ENCODE measurements around the gene ANXA11.

The ANXA11 gene

GRCh38 chr10:80153460-80153859, 51.9 kb downstream of the ANXA11 start:
- H3K27ac ChIP-seq: no peak overlapping the region
- no peaks in the 10 kb centered on the region for H3K27me3 ChIP-seq
- TF ChIP-seq, protein P1, sequence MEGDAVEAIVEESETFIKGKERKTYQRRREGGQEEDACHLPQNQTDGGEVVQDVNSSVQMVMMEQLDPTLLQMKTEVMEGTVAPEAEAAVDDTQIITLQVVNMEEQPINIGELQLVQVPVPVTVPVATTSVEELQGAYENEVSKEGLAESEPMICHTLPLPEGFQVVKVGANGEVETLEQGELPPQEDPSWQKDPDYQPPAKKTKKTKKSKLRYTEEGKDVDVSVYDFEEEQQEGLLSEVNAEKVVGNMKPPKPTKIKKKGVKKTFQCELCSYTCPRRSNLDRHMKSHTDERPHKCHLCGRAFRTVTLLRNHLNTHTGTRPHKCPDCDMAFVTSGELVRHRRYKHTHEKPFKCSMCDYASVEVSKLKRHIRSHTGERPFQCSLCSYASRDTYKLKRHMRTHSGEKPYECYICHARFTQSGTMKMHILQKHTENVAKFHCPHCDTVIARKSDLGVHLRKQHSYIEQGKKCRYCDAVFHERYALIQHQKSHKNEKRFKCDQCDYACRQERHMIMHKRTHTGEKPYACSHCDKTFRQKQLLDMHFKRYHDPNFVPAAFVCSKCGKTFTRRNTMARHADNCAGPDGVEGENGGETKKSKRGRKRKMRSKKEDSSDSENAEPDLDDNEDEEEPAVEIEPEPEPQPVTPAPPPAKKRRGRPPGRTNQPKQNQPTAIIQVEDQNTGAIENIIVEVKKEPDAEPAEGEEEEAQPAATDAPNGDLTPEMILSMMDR (IDR thresholded peaks at IDR 0.05): no peak
- H3K4me3 ChIP-seq (ENCODE audit: low read depth in 1 of 2, low read length in 1 of 2): no peak overlapping the region
- no peaks in the 10 kb centered on the region for H3K9me3 ChIP-seq
- no peaks in the 10 kb centered on the region for H3K4me1 ChIP-seq (ENCODE audit: control insufficient read depth in 1 of 2, insufficient read depth in 1 of 2, low read depth in 1 of 2, low read length in 1 of 2)
- H3K36me3 ChIP-seq: peaks cover 96% of the 10 kb centered on the region

- Histone ChIP-seq H3K4me1 (ENCODE audit: control insufficient read depth in 1 of 2, insufficient read depth in 1 of 2, low read depth in 1 of 2, low read length in 1 of 2) (no peaks in the 10 kb centered on the region), H3K9me3 (no peaks in the 10 kb centered on the region), H3K27me3 (no peaks in the 10 kb centered on the region), H3K4me3 (ENCODE audit: low read depth in 1 of 2, low read length in 1 of 2) (no peak overlapping the region), H3K36me3 (peaks cover 96% of the 10 kb centered on the region), H3K27ac (no peak overlapping the region)
- TF ChIP-seq, protein P1 (IDR thresholded peaks at IDR 0.05): no peak
These were observed 52.5 kb downstream of the ANXA11 start for GRCh38 chr10:80152820-80153219.

DNA sequence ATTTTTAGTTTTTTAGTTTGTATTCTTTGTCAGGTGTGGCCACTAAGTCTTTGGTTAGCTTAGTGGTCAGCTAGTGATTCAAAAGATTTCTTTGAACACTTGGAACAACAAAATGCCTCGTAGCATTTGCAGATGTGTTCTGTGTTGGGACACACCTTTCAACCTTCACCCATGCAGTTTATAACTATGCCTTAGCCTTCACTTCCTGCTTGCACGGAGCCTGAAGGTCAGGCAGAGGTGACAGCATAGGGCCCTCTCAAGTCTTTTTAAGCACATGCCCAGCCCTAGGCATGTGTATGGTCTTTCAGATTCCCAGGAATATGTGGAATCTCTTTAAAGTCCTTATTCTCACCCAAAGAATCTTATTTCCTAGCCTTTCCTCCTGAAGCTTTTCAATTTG, 55.2 kb downstream of the ANXA11 start:
- Histone ChIP-seq H3K36me3 (peaks cover 82% of the 10 kb centered on the region), H3K27me3 (no peaks in the 10 kb centered on the region), H3K9me3 (no peaks in the 10 kb centered on the region), H3K4me1 (ENCODE audit: control insufficient read depth in 1 of 2, insufficient read depth in 1 of 2, low read depth in 1 of 2, low read length in 1 of 2) (no peaks in the 10 kb centered on the region), H3K4me3 (ENCODE audit: low read depth in 1 of 2, low read length in 1 of 2) (no peak overlapping the region), H3K27ac (peak overlapping the region; percentile 44)
- TF ChIP-seq, protein P1 (IDR thresholded peaks at IDR 0.05): no peak

GRCh38 chr10:80149123-80149522, 56.2 kb downstream of the ANXA11 start:
- no peak overlapping the region for H3K4me3 ChIP-seq (ENCODE audit: low read depth in 1 of 2, low read length in 1 of 2)
- H3K4me1 ChIP-seq (ENCODE audit: control insufficient read depth in 1 of 2, insufficient read depth in 1 of 2, low read depth in 1 of 2, low read length in 1 of 2): peaks cover 1 to 6% of the 10 kb centered on the region in 2 experiments
- no peaks in the 10 kb centered on the region for H3K27me3 ChIP-seq
- H3K36me3 ChIP-seq: peaks cover 72% of the 10 kb centered on the region
- TF ChIP-seq, protein P1 (IDR thresholded peaks at IDR 0.05): no peak
- peak overlapping the region; percentile 7 for H3K27ac ChIP-seq
- no peaks in the 10 kb centered on the region for H3K9me3 ChIP-seq

DNA sequence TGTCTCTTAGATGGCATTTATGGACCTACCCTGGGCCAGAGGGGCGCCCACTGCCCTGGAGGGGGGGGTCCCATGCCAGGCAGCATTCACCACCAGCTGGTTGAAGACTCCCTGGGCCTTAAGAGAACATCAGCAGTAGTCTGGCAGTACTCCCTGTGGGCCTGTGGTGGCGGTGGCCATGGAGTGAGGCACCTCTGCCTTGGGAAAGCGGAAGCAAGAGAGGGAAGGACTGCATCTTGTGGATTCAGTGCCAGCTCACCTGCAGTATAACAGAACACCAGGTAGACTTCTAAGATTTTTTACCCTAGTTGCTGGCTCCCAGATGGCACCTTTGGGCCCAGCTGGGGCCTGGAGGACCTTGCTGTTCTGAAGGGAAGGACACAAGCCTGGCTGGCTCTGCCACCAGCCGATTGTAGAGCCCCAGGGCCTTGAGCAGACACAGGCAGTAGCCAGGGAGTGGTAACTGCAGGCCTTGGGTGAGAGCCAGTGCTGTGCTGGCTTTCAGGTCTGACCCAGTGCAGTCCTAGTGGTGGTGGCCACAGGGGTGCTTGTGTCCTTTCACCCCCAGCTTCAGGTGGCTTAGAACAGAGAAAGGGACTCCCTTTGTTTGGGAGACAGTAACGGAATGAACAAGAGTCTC, 57.1 kb downstream of the ANXA11 start:
- Histone ChIP-seq H3K27ac (peak overlapping the region; percentile 43), H3K36me3 (peaks cover 63% of the 10 kb centered on the region), H3K9me3 (no peaks in the 10 kb centered on the region), H3K27me3 (no peaks in the 10 kb centered on the region), H3K4me3 (ENCODE audit: low read depth in 1 of 2, low read length in 1 of 2) (no peak overlapping the region), H3K4me1 (ENCODE audit: control insufficient read depth in 1 of 2, insufficient read depth in 1 of 2, low read depth in 1 of 2, low read length in 1 of 2) (peaks cover 9 to 14% of the 10 kb centered on the region in 2 experiments)
- TF ChIP-seq, protein P1 (IDR thresholded peaks at IDR 0.05): no peak
